GM18517 (cell line): ENCODE measurements around the gene STAT5A.

Source experiments
- ATAC-seq: cut with Tn5 transposase; IDR thresholded peaks from one replicate; pipeline ENCODE4 v1.9.1; 2021; ENCODE audit warnings: mild to moderate bottlenecking, moderate library complexity; ENCODE audit not compliant: unreplicated experiment

Gene STAT5A

DNA sequence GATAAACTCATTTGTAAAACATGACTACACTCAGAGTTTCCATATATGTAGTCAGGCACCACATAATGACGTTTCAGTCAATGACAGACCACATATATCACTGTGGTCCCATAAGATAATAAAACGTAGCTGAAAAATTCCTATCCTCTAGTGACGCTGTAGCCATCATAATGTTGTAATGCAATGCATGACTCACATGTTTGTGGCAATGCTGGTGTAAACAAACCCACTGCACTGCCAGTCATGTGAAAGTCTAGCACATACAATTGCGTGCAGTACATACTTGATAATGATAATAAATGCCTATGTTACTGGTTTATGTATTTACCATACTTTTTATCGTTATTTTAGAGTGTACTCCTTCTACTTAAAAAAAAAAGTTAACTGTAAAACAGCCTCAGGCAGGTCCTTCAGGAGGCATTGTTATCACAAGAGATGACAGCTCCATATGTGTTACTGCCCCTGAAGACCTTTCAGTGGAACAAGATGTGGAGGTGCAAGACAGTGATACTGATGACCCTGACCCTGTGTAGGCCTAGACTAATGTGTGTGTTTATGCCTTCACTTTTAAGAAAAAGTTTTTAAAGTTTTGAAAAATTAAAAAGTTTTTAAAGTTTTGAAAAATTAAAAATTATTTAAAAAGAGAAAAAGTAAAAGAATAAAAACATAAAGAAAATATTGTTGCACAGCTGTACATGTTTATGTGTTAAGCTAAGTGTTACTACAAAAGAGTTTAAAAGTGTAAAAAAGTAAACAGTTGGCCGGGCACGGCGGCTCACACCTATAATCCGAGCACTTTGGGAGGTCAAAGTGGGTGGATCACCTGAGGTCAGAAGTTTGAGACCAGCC lies 21.2 kb upstream of the STAT5A start:
- ATAC-seq, result no peak

GRCh38 chr17:42268236-42268635 lies 20.1 kb upstream of the STAT5A start:
- no peak for ATAC-seq

- no peak for ATAC-seq
These were observed 18.1 kb upstream of the STAT5A start for GRCh38 chr17:42270170-42270535.

- no peak for ATAC-seq
These were observed 17.7 kb upstream of the STAT5A start for GRCh38 chr17:42270596-42270995.

DNA sequence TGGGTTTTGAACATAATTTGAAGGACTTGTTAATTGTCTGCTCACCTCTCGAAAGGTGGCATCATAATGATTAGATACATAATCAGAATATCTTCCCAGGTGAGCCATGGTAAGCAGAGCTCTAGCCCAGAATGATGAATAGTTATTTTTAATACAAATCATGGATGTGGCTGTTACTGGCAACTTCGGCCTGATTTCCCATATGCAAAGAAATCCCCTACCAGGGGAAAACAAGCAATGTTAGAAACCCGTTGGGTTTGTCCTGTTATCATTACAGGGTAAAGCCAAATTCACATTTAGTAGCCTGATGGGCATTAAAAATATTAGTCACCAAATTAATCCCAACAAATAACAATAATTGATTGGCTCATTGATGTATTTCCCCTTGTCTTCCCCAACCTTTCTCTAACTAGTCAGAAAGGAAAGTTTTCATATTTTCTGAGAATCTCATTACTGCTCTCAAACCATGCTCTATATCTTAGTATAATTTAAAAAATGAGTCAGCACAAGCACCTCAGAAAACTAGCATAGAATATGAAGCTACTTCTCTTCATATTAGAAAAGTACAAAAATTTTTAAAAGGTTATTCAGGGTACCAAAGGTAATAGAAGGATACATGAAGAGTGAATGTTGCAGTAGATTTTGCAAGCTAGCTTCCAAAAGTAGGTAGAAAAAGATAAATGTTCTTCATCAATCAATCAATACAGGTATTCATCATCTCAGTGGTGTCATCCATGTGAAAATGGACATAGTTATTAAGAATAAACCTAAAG lies 17.1 kb upstream of the STAT5A start:
- no peak for ATAC-seq

DNA sequence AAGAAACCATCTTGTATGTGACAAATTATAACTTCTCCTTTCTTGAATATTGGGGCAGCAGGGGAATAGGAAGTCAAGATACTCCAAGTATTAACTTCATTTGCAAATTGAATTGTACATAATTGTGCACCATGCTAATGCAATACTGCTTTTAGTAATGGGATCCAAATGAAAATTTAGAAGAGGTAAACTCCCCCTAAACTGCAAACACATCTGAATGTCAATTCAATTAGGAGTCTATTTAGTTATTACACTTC lies 16.6 kb upstream of the STAT5A start:
- ATAC-seq, result no peak

DNA sequence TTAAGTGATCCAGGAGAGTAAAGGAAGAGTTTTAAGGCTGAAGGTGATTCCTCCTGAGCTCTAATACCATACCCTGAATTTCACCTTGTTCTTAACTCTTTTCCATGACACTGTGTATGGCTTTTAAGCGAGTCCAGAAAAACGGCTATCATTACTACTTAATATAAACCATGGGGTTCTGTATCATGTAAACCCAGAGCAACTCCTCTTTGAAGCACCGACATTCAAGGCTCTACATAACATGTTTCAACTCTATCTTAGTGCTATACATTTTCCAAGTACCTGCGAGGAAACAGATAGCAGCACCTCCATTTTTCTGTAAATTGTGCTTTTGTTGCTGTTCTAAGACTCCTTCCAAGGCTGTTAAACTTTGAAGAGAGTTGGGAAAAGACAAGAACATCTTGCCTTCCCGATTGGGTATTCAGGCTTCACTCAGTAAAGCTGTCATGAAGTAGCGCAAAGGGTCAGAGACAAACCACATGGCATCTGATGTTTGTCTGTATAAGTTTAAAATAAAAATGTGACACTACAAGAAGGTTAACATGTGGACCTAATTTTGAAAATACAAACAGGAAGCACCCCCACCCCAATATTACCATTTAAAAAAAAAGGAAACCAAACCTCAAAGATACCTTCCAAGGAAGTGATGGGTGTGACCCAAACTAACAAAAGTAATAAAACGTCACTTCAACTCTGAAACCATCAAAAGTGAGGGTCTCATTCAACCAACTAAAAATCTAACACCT lies 16.0 kb upstream of the STAT5A start:
- ATAC-seq, result no peak

DNA sequence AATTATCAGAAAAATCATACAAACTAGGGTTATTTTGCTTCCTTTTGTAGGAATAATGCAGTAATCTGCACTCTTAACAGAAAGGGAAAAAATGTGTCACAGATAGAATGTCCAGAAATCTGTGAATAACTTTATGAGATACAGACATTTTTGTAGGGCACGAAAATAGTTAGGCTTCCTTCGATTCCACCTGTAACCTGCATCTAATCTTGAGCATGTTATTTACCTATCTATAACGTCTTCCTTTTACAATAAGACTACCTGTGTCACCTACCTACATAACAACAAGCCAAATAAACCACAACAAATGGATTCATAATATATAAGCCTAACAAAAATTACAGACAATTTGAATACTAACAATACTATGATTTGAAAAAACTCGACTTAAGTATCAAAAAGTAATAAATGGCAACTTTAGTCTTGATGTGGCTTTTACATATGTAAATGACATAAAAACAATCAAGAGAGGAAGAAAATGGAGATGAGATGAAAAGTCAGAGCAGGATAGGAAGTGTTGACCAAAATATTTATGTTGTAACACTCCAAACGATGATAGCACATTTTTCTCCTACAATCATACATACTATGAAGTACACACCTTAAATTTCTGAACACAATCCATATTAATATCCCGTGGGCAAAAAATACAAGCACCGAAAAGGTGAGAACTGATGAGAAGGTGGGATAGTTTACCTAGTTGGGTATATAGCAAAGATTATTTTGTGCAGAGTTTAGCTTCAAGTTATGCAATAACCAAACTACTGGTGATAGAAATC lies 14.6 kb upstream of the STAT5A start:
- no peak for ATAC-seq

DNA sequence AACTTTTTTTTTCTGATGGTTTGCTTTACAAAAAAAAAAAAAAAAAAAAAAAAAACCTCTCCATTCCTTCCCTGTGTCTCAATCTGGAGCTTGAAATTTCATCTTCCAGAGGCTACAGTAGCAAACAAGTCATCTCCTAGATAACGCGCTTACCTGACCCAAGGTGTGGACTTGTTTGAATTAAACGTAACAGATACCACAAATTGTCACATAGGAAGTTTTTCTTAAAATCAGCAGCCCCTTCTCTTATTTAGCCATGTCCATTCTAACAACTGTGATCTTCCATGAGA lies 14.1 kb upstream of the STAT5A start:
- no peak for ATAC-seq

DNA sequence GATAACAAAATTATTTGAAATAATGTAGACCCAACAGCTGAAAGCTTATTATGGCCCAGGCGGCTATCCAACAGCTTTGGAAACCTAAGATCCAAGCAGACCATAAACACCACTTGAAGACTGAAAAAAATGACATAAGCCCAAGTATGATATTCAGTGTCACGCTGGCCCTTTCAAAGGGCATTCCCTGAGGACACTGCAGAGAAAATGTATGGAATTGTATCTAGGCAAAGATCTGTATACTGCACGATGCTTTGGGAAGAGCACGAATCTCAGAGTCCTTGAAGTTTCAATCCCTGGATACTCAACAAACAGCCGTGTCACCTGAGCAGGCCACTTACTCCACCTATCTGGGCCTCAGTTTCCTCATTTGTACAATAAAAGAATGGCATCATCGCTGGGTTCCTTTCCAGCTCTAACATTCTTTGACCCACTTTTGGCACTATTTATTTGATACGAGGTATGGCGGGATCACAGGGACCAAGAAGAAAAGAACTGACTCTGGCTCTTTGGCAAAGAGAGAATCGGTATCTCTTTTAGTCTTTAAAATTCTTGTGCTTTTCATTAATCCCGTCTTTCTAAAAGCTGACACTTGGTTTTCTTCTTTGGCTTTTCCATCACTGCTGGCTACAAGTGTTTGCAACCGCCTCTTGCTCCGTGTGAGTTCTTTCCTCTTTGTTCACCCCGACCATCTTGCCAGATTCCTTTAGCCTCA lies 13.3 kb upstream of the STAT5A start:
- ATAC-seq, result no peak

- ATAC-seq, result no peak
These were observed 12.6 kb upstream of the STAT5A start for GRCh38 chr17:42275527-42276358.

DNA sequence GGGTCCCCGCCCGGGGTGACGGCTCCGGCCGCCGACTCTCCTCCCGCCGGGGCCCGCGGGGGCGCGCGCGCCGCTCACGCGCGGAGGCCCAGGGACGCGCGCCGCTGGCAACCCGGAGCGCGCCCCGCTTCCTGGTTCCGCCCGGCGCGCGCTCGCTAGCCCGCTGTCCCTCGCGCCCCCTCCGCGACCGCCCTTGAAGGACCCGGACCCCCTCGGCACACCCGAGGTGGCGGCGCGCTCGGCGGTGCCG lies 12.0 kb upstream of the STAT5A start, which contains the start of gene STAT5B:
TSS of gene STAT5B (minus strand) at position 33 of the 250 bp plus-strand sequence. CDS start 44,264 bp downstream, outside the sequence.
- ATAC-seq, result no peak

DNA sequence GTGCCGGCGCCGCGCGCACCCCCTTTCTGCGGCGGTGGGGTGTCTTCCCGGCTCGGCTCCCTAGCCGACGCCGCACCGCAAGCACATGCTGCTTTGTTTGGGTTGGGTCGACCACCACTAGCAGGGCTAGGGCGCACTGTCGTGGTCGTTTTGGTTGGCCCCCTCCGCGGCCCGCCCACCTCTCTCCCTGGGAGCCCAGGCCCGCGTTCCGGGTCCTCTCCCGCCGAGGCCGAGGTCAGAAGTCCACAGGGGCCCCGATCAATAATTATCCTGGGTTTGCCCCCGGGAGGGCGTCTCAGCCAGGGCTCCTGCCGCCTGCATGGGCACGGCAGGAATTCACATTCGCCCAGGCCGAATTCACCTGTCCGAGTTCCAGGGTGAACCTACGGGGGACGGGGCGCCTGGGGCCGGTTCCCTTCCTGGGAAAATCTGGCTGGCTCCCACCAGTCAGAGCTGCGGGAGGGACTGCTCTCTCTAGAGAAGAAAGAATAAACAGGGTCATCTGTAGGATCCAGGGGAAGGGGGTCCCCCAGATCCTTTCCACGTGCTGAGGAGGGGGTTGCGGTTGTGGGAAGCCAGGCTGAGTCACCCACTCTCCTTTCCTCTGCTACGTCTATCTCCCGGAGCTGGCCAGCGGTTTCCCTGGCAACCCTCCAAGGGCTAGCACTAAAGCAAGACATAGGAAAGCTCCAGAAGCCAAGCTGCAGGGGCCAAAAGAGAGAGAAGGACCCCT lies 11.5 kb upstream of the STAT5A start:
- ATAC-seq, result no peak

DNA sequence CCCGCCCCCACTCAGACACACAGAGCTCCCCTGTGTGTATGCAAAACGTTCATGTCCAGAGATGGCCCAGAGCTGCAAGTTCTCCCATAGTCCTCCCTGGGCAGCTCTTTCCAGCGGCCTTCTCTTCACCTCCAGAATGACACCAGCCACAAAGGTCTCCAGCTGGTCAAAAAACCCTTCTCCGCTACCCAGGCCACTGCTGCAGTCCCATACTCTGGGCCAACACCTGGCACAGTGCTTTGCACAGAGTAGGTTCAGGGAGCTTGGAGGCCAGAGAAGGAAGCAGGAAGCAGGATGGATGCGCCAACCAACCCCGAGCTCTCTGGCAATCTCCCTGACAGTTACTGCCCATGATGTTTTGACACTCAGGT lies 11.0 kb upstream of the STAT5A start:
- no peak for ATAC-seq

- ATAC-seq, result no peak
These were observed 8.3 kb upstream of the STAT5A start for GRCh38 chr17:42279776-42280630.

DNA sequence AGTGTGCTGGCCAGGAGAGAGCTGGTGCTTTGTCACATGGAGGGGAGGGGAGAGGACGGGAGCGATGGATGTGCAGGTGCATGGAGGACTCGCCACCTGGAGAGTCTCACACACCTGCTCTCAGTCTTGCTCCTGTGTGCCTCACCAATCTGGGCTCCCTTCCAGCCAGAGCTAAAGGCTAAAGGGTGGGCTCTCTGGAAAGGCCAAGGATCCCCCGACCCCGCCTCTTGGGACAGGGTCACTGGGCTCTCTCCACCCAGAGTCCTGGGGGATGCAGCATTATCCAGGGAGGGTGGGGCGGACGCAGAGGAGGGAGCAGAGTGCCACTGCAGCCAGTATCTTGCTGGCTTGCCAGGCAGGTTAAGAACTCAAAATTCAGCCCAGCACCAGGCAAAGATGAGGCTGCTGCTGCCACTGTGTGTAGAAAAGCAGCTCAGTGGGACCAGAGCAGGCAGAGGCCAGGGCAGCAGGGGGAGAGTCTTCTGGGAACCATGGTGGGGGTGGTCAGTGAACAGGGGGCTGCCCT lies 6.7 kb upstream of the STAT5A start:
- no peak for ATAC-seq

DNA sequence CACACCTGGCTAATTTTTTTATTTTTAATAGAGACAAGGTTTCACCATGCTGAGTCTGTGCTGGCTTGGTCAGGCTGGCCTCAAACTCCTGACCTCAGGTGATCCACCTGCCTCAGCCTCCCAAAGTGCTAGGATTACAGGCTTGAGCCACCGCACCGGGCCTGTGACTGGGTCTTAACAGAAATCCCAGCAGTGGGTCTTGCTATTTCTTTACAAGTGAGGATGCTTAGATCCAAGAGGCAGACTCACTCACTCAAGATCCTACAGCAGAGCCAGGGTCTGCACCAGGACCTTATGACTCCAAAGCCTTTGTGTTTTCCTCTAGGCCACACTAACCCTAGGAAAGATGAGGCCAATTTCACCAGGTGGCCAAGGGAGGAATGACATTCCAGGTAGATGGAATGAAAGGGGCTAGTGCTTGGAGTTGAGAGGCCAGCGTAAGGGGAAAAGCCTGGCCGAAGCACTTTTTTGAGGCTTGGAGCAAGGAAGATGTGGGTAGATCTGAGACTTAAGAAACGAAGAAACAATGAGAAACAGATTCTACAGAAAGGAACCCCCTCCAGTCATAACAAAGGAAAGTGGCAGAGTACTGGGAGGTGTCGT lies 5.7 kb upstream of the STAT5A start:
- no peak for ATAC-seq
